ENCODE data around the gene CACNA1D.
"Not testable (repeated sequence)": the region's sequence is repeated elsewhere in the genome, so short reads cannot be mapped to it uniquely, and the experiment has no call there.

The CACNA1D gene

GRCh38 chr3:53659996-53660395, 165.6 kb downstream of the CACNA1D start:
- DNase-seq (ENCODE audit: low spot score): no peak

GRCh38 chr3:53661480-53661879, 167.1 kb downstream of the CACNA1D start:
- DNase-seq (ENCODE audit: low spot score): no peak

GRCh38 chr3:53664812-53665211, 170.4 kb downstream of the CACNA1D start:
- DNase-seq (ENCODE audit: low spot score): not testable (repeated sequence)

GRCh38 chr3:53665608-53666425, 171.4 kb downstream of the CACNA1D start:
- DNase-seq (ENCODE audit: low spot score): no peak

GRCh38 chr3:53668872-53669271, 174.5 kb downstream of the CACNA1D start:
- DNase-seq (ENCODE audit: low spot score): no peak

- DNase-seq (ENCODE audit: low spot score): no peak
Measured at GRCh38 chr3:53670721-53671120, 176.3 kb downstream of the CACNA1D start.

GRCh38 chr3:53671192-53671960, 177.0 kb downstream of the CACNA1D start:
- no peak for DNase-seq (ENCODE audit: low spot score)

GRCh38 chr3:53671961-53672299, 177.5 kb downstream of the CACNA1D start:
- DNase-seq (ENCODE audit: low spot score): no peak

GRCh38 chr3:53672981-53673380, 178.6 kb downstream of the CACNA1D start:
- no peak for DNase-seq (ENCODE audit: low spot score)

- DNase-seq (ENCODE audit: low spot score): no peak
Measured at GRCh38 chr3:53673722-53674350, 179.4 kb downstream of the CACNA1D start.

- DNase-seq (ENCODE audit: low spot score): no peak
Measured at GRCh38 chr3:53674582-53674981, 180.2 kb downstream of the CACNA1D start.

GRCh38 chr3:53675022-53675697, 180.7 kb downstream of the CACNA1D start:
- DNase-seq (ENCODE audit: low spot score): no peak

GRCh38 chr3:53675942-53676341, 181.5 kb downstream of the CACNA1D start:
- no peak for DNase-seq (ENCODE audit: low spot score)

GRCh38 chr3:53677413-53677812, 183.0 kb downstream of the CACNA1D start:
- DNase-seq (ENCODE audit: low spot score): no peak

GRCh38 chr3:53680028-53680427, 185.6 kb downstream of the CACNA1D start:
- DNase-seq (ENCODE audit: low spot score): no peak

GRCh38 chr3:53682807-53683206, 188.4 kb downstream of the CACNA1D start:
- DNase-seq (ENCODE audit: low spot score): no peak

GRCh38 chr3:53688066-53688465, 193.7 kb downstream of the CACNA1D start:
- no peak for DNase-seq (ENCODE audit: low spot score)

GRCh38 chr3:53688989-53689388, 194.6 kb downstream of the CACNA1D start:
- no peak for DNase-seq (ENCODE audit: low spot score)

GRCh38 chr3:53689681-53690080, 195.3 kb downstream of the CACNA1D start:
- DNase-seq (ENCODE audit: low spot score): no peak

GRCh38 chr3:53690521-53690920, 196.1 kb downstream of the CACNA1D start:
- DNase-seq (ENCODE audit: low spot score): no peak

- no peak for DNase-seq (ENCODE audit: low spot score)
Measured at GRCh38 chr3:53691349-53691748, 196.9 kb downstream of the CACNA1D start.

- DNase-seq (ENCODE audit: low spot score): no peak
Measured at GRCh38 chr3:53691885-53692284, 197.5 kb downstream of the CACNA1D start.
